Prostate gland (tissue), 2 donors: ENCODE data around the gene KCNMB3.

Experiments used
- POLR2A ChIP-seq: fragments of 450-650 bp; IDR thresholded peaks from one replicate; pipeline ENCODE4 v1.6.1; 2016; ENCODE audit warnings: antibody characterized with exemption, mild to moderate bottlenecking
- POLR2AphosphoS5 ChIP-seq: sonication (generic); formaldehyde crosslinking; IDR thresholded peaks from one replicate; pipeline ENCODE4 v1.6.1; 2017; ENCODE audit warnings: antibody characterized with exemption
- TF ChIP-seq, protein P1 (sequence below), 4 experiments: fragments of 200-600 bp in 2 of 4; fragments of 450-650 bp in 2 of 4; sonication (generic) in 2 of 4; IDR thresholded peaks; 1 replicate in 3 of 4; 2 replicates in 1 of 4; pipeline ENCODE4 v1.5.1; 2016 to 2019; ENCODE audit warnings: antibody characterized with exemption in 4 of 4, mild to moderate bottlenecking in 2 of 4, moderate library complexity in 2 of 4

DNA sequence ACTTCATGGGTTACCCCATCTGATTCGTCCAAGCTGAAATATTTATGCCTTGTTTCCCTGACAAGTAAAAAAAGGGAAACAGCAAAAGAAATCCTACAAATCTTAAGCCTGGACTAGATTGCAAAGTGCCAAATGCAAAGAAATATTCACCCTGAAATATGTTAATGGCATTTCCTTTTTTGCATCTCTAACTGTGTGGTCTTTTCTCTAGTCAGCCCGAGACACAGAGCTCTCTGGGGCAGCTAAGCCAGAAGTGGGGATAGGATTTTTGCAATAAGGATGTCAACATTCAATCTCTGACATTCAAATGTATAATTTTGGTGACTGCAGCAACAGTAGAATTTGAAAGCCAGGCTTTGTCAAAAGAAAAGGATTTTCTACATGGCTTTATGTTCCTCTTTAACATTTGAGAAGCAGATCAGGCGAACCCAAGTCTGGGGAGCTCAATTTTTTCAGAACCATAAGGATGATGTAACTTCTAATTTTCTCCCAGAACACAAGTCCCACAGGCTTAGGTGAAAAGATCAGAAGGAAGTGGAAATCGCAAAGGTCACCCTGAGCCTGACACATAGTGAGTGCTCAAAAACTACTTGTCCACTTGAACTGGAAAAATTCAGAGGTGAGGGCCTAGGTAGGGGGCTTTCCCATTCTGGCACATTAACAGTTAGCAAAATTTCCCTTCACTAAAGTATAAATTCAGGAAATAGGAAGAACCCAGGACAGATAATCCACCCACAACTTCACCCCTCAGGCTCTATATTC lies 28.2 kb upstream of the KCNMB3 start:
- TF ChIP-seq, protein P1, sequence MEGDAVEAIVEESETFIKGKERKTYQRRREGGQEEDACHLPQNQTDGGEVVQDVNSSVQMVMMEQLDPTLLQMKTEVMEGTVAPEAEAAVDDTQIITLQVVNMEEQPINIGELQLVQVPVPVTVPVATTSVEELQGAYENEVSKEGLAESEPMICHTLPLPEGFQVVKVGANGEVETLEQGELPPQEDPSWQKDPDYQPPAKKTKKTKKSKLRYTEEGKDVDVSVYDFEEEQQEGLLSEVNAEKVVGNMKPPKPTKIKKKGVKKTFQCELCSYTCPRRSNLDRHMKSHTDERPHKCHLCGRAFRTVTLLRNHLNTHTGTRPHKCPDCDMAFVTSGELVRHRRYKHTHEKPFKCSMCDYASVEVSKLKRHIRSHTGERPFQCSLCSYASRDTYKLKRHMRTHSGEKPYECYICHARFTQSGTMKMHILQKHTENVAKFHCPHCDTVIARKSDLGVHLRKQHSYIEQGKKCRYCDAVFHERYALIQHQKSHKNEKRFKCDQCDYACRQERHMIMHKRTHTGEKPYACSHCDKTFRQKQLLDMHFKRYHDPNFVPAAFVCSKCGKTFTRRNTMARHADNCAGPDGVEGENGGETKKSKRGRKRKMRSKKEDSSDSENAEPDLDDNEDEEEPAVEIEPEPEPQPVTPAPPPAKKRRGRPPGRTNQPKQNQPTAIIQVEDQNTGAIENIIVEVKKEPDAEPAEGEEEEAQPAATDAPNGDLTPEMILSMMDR (IDR thresholded peaks at IDR 0.05): no peak
- TF ChIP-seq POLR2A (no peak), POLR2AphosphoS5 (no peak)
